GM21717 (cell line): Measurements from ENCODE around the gene TRMU.
"Not testable (repeated sequence)": the region's sequence is repeated elsewhere in the genome, so short reads cannot be mapped to it uniquely, and the experiment has no call there.

Experiments used
- ATAC-seq: cut with Tn5 transposase; IDR thresholded peaks from one replicate; pipeline ENCODE4 v1.9.1; 2021; ENCODE audit warnings: mild to moderate bottlenecking, moderate library complexity; ENCODE audit not compliant: unreplicated experiment

Gene TRMU

DNA sequence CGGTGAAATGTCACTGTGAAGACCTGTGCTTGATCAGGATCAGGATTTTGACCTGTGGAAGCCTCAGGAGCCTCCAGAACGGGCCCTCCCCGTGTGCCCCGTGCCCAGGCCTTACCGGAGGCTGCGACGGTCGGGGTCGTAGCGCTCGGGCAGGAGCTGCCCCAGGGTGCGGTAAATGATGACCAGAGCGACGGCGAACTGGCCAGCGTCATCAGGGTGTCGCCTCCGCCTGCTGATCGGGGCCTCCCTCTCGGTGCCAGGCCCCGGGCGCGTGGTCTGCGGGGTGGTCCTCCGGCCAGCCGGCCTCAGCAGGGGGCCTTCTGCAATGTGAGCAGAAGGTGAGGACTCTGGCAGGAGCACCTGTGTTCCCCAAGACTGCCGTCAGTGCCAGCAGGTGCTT lies 46.2 kb downstream of the TRMU start:
- ATAC-seq: no peak

DNA sequence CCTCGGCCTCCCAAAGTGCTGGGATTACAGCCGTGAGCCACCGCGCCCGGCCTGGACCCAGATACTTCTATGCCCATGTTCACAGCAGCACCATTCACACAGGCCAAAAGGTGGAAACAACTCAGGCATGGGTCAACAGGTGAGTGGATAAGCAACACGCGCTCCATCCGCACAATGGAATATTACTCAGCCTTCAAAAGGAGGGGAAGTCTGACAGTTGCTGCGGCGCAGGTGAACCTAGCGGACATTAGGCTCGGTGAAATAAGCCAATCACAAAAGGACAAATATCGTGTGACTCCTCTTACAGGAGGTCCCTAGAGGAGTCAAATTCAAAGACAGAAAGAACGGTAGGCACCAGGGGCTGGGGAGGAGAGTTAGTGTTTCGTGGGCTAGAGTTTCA lies 47.0 kb downstream of the TRMU start:
- ATAC-seq: no peak

DNA sequence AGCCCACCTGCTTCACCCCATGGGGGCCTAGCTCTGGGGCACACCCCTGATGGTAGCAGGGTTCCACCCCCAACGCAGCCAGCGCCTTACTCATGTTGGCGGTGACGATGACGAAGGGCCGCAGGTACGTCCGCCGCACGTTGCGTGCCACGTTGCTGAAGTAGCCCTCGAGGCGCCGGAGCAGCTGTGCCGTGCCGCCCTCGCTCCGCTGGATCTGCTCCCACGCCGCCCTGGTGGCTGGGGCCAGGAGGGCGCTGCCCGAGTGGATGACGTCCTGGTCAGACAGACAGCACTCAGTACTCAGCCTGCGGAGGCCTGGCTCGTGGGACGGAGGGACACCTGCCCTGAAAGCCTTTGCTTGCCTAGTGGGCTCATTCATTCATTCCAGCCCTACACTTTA lies 50.8 kb downstream of the TRMU start:
- no peak for ATAC-seq

DNA sequence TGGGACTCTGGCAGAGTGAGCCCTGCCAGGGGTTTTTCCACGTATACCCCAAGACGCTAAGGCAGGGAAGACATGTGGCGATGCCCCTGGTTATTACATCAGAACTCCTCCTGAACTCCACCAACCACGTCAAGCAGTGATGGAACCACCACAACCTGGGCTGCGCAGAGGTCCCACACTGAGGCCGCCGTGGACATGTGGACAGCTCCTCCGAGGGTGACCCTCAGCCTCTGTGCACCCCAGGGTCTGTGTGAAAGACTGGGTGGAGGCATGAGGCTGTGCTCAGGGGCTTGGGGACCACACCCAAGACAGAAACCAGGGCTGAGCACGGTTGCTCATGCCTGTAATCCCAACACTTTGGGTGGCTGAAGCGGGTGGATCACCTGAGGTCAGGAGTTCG lies 52.2 kb downstream of the TRMU start:
- no peak for ATAC-seq

DNA sequence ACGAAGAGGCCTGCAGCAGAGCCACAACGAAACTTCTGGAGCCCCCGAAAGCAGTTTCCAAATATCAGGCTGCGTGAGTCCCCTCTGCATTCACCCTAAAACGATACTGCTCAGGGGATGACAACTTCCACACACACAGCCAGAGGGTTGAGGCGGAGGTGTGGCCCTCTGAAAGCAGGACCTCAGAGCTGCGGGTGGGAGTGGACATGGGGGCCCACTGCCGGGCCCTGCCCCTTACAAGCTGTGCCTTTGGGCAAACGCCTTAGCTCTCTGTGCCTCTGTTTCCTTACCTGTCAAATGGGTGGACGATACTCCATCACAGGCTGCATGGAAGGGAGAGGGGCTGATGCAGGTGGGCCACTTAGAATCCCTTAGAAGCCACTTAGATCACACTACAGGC lies 53.1 kb downstream of the TRMU start:
- ATAC-seq: no peak

DNA sequence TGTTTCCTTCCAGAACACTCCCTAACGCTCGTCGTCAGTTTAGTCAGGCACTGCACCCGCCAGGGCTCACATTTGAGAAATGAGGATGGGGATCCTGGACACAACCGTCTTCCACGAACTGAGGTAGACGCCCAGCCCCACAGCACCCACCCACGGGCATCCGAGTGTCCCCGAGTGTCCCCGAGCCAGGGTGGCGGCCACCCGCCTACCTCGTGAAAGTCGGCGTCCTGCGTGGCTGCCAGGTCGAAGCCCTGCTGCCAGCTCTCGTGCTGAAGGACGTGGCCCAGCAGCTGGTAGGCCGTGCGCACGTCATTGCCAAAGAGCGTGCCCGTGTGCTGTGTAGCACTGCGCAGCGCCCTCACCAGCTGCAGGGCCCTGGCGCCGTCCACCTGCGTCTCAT lies 53.6 kb downstream of the TRMU start:
- ATAC-seq: no peak

DNA sequence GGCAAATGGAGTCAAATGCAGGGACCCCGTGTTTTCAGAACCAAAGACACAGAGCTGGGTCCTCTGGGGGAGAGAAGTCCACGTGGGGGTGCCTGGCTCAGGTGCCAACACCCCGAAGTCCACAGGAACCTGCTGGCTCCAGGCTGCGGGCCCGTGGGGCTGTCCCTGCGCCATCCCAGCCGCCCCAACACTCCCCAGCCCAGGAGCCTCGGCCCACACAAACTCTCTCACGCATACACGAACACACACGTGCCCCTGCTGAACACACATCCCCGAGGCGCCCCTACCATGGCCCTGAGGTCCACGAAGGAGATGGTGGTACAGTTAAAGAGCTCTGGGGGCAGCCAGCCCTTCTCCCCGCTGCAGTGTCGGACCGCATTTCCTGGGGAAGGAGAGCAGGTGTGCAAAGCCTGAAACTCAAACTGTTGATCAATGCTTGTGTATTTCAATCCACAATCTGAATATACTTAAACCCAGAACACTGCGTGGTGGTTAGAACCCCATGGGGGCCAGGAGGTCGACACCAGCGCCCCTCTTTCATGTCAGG lies 54.7 kb downstream of the TRMU start:
- ATAC-seq: no peak

DNA sequence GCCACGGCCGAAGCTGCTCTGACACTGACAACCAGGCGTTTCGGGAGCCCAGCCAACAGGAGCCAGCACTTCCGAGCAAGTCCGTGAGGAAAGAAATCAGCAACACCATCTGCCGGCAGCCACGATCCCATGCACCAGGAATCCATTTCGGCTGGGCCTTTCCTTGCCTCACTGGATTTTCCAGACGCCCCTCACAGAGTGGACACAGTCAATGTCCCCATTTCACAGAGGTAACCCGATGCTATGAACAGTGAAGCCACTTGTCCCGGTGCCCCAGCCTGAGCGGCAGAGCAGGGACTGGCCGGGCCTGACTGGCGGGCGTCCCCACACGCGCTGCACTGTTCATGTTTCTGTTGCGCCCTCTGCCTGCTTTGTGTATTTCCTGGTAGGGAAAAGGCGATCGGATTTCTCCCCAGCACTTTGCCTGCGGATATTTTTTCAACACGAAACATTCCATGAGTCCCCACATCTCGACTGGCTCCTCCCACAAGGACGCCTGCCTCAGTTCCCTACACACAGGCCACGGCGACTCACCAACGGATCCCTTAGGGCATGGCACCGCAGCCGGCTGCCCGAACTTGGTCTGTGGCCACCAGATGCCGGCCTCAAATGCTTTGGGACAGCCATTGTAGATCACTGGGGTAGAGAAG lies 55.3 kb downstream of the TRMU start:
- ATAC-seq: no peak

DNA sequence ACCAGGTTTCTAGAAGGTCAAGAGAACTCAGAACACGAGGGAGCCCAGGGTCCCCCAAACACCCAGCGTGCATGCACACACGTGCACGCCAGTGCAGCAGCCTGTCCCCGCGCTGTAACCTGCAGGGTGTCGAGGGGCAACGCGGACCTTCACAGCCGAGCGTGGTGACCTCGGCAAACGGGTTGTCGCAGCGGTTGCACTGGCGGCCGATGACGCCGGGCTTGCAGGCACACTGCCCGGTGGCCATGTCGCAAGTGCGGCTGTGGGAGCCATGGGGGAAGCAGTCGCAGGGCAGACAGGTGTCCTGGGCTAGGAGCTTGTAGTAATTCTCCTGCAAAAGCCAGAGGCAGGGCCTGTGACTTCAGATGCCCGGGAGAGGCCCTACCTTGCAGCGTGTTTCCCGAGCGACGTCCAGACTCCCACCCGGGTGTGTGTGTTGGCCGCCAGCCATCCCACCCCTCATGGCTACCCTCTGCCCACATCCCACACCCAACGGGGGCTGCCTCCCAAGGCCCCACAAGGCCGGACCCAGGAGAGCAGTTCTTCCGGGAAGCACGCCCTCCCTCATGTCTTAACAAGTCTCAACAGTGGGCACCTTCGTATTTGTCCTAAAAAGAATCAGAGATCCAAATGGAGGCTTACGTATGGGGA lies 56.1 kb downstream of the TRMU start:
- no peak for ATAC-seq

DNA sequence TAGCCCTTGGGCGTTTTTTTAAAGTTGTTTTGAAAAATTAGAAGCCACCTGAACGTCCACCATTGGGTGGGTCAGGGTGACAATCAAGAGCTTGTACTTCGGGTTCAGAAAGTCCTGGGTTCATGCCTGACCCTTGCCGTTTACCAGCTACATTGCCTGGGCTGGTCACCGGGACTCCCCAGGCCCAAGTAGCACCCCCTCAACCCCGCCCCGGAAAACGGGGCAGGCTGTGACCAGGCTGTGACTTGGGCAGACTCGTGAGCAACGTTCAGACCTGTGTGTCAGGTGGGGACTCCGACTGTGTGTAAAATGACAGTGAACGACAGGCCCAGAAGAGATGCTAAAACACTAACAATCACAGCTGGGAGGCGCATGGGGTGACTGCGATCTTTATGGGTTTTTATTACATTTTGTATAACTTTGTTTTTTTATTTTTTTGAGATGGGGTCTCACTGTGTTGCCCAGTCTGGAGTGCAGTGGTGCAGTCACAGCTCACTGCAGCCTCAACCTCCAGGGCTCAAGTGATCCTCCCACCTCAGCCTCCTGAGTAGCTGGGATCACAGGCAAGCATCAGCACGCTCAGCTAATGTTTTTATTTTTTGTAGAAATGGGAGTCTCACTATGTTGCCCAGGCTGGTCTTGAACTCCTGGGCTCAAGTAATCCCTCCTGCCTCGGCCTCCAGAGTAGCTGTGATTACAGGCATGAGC lies 56.8 kb downstream of the TRMU start:
- ATAC-seq: no peak

DNA sequence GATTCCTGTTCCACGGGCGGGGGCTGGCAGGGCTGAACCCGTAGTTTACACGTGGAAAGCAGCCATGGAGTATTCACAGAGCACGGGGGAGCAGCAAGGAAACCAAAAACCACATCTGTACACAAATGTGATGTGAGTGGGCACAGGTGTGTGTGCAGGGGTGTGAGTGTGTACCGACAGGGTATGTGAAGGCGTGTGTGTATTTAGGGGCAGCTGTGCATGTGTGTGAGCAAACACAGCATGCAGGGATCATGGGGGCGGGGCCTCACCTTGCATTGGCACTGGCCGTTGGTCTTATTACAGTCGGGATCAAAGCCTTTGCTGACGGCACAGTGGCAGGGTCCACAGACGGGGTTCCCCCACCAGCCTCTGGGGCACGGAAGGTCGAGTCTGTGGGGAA lies 58.4 kb downstream of the TRMU start:
- ATAC-seq: no peak

DNA sequence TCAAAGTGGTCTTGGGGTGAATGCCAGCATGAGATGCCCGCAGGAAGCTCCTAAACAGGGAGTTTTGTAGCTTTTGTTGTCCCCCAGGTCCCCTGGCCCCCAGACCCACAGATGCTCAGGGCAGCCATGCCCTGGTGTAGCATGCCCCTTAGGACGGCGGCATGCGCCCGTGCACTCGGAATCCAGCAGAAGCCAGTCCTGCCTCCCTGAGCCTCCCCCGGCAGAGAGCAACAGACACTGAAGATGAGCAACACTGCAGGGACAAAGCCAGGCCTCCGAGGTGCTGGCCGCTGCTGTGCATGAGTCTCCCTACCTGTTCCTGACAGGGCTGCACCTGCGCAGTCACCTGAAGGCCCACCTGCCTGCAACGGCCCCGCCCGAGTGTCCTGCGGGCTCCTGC lies 59.1 kb downstream of the TRMU start:
- no peak for ATAC-seq

DNA sequence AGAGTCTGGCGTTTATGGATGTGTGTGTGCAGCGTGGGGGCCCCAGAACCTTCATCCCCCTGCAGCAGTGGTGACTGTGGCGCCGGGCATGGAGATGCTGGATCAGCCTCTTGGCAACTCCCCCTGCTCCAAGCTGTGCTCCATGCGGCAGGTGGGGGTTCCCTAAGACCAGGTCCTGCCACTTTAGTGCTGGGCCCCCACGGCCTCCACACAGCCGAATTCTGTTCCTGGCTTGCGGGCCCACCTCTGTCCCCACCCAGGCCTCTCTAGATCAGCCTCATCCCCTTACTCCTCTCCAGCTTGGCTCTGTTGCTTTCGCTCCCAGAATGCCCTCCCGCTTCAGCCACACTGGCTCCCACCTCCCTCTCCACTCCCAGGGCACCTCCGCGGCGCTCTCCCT lies 59.6 kb downstream of the TRMU start:
- no peak for ATAC-seq

DNA sequence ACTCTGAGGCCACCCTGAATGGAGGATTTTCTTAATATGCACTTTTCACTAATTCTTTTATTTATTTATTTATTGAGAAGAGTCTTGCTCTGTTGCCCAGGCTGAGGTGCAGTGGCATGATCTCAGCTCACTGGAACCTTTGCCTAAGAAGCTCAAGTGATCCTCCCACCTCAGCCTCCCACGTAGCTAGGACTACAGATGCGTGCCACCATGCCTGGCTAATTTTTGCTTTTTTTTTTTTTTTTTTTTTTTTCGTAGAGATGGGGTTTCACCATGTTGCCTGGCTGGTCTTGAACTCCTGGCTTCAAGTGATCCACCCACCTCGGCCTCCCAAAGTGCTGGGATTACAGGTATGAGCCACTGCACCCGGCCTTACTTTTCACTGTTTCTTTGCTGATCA lies 61.5 kb downstream of the TRMU start:
- ATAC-seq: not testable (repeated sequence)

DNA sequence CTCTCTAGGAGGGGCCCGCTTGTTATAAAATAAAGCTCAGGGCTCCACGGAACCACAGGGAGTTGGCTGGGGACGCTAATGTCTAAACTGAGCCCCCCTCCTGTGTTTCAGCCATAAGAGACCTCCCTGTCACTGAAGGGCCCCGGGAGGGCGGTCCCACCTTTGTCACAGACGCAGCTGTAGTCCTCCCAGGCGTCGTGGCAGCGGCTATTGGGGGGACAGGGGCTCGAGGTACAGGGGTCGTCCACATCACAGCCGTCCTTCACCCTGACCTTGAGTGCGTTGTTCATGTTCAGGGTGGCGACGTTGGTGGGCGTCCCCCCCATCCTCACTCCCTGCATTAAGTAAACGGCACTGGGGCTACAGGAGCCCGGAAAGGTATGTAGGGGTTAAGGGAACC lies 62.0 kb downstream of the TRMU start:
- no peak for ATAC-seq

DNA sequence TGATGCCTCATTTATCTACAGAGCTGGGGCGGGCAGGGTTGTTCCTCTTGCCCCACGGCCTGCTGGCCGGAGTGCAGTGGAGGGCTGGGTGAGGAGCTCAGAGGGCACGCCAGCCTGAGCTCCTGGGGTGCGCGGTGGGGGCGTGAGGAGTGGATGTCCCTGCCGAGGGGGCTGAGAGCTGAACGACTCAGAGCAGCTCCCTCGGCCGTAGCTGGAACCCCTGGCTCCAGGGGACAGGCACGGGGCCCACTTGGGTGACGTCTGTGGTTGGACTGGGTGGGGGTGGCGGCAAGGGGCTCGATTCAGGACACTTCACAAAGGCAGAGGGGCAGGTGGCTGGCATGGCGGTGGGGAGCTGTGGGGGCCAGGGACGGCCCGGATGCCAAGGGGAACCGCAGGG lies 62.4 kb downstream of the TRMU start:
- no peak for ATAC-seq

DNA sequence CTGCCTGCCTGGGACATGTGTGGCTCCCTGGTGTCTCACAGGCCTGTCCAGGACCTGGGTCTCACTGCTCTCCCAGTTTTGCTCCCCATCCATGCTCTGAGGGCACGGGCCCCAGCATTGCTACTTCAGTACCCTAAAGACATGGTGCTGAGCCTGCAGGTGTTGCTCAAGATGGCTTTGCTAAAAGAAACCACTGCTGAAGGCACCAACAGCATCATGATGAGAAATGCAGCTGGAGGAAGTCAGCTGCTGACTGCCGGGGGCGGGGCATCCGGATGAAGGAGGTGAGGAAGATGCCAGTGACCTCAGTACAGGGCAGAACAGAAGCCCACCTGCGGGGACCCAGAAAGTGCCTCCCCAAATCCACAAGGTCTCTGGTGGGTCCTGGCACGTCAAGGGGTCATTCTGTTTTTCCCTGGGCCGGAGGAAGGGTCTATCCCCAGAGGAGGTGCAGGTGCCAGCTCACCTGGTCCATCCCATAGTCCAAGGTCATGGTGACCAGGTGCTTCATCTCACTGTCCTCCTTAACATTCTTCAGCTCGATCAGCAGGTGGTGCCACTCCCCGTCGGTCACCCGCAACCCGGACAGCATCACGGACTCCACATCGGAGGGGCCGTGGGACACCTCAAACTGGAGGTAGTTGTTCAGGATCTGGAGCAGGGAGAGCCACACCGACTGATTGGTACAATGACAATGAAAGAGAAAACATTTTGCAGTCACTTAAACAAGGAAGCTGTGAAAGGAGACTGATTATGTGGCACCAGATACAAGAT lies 63.9 kb downstream of the TRMU start:
- ATAC-seq: no peak

DNA sequence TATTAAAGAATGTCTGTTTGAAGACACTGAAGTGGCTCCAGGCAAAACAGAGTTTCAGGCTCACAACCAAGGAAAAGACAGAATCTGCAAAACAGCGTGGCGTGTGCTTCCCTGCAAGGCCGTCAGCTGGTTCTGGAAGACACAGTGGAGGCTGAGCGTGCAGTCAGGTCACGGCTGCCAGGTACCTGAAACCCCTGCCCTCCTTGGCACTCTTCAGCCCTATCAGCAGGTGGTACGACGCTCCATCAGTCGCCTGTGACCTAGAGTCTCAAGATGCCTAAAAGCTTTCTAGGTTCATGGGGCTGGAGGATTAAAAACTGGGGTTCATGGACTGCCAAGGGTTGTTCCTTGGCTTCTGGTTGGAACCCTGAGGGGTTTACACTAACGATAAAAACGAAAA lies 65.9 kb downstream of the TRMU start:
- no peak for ATAC-seq

DNA sequence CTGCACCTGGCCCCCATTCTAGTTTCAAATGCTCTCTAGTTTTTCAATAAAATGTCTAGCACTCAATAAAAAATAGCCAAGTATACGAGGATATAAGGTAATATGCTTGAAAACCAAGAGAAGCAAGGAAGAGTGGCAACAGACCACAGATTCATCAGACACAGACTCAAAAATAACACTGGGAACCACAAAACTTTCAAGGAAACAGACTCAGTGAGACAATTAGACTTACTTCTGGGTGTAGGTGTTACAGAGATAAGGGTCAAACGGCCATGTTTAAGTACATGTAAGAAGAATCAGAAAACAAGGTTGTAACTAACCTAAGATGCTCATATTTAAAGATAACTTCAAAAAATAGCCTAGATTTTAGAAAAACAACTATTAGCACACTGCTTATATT lies 67.0 kb downstream of the TRMU start:
- no peak for ATAC-seq

DNA sequence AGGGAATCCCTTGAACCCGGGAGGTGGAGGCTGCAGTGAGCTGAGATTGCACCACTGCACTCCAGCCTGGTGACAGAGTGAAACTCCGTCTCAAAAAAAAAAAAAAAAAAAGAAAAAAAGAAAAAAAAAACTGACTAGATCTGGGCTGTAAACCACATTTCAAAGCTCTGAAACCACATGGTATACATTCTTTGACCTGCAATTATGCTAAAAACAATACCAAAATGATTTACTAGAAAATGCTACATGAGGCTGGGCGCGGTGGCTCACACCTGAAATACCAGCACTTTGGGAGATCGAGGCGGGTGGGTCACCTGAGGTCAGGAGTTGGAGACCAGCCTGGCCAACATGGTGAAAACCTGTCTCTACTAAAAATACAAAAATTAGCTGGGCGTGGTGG lies 68.4 kb downstream of the TRMU start:
- ATAC-seq: not testable (repeated sequence)

DNA sequence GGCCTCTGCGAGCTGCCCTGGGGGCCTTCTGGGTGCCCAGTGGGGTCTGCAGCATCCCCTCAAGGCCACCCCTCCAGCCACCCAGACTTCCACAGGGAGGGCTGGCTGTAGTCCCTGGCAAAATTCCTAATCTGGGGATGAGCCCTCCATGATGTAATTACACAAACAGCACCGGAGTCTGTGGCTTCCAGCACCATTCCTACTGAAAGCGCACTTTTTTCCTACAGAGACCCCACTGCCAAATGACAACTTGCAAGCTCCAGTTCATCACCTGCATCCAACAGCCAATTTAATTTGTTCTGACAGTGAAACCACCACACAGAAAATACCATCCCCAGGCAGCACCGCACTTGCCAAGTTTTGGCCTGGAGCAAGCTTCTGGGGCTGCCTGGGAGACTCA lies 70.4 kb downstream of the TRMU start:
- no peak for ATAC-seq
